BJ (cell line): ENCODE data around the gene TCP11. TPM values are rescaled to one million over a fixed set of nuclear protein-coding genes. Genes with fewer than 3 reads are reported as not detected.

Experiments
- CTCF ChIA-PET: fragments of 350-600 bp; formaldehyde crosslinking; extraction: SDS; loops from one replicate; lab custom pipeline; 2021; ENCODE audit warnings: antibody characterized with exemption, inconsistent platforms; lab: Yijun Ruan, JAX
- POLR2A ChIA-PET: fragments of 300-600 bp; sonication (Branson Sonifier 250); formaldehyde crosslinking; extraction: SDS; loops from one replicate; lab custom pipeline; 2021; ENCODE audit warnings: antibody characterized with exemption; lab: Charles Lee
- DNase-seq: peaks from one replicate; pipeline ENCODE4 v3.0.0-alpha.2; 2011; ENCODE audit warnings: low read depth
- H3K27me3 ChIP-seq: 2 replicates; pipeline ENCODE4 v1.6.0; 2011; ENCODE audit warnings: low read length; ENCODE audit not compliant: control insufficient read depth, insufficient read depth
- H3K36me3 ChIP-seq: 2 replicates; pipeline ENCODE4 v1.5.1; 2011; ENCODE audit warnings: low read length; ENCODE audit not compliant: control insufficient read depth, insufficient read depth
- H3K4me3 ChIP-seq: 2 replicates; pipeline ENCODE4 v1.5.1; 2011; ENCODE audit warnings: low read depth, mild to moderate bottlenecking, control low read depth, low read length
- CTCF ChIP-seq: IDR thresholded peaks from 2 replicates; pipeline ENCODE4 v1.5.1; 2011; ENCODE audit warnings: low read depth, mild to moderate bottlenecking, control low read depth, inconsistent platforms, low read length, moderate library complexity; ENCODE audit not compliant: insufficient read depth
- polyA plus RNA-seq: library from polyadenylated mRNA; depleted of rRNA; stranded (reverse); fragments of >200 nt; gene quantifications from 2 replicates; pipeline ENCODE4 v1.2.3, GENCODE V29; 2011

TCP11 gene
- polyA plus RNA-seq, 1 experiment: 0.23 TPM

- H3K4me3 ChIP-seq: no peak overlapping the region
- H3K27me3 ChIP-seq: no peaks in the 10 kb centered on the region
- peak; percentile 65 for DNase-seq
- ChIA-PET CTCF (no interaction called here), POLR2A (interaction anchor here (0.6 kb wide), 1 partner anchor 38 kb away, joined by 4 read pairs; no protein-coding TSS in a partner anchor)
- H3K36me3 ChIP-seq: no peaks in the 10 kb centered on the region
- TF ChIP-seq CTCF: no peak
These were observed 44.8 kb downstream of the TCP11 start for GRCh38 chr6:35096129-35096862.

DNA sequence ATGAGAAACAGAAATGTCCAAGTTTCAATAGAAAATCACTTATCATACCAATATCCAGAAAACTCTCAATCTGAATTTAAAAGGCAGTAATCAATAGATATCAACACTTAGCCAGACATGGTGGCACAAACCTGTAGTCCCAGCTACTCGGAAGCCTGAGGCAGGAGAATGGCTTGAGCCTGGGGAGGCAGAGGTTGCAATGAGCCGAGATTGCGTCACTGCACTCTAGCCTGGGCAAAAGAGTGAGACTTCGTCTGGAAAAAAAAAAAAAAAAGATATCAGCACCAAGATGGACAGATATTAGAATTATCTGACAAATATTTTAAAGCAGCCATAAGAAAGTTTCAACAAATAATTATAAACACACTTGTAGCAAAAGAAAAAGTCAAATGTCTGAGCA is 47.0 kb downstream of the TCP11 start:
- TF ChIP-seq CTCF: no peak
- no peaks in the 10 kb centered on the region for H3K36me3 ChIP-seq
- ChIA-PET CTCF (interaction anchor here (1.8 to 3.2 kb wide), 2 partner anchors 46 to 81 kb away, joined by 4 to 9 read pairs; partner anchors contain the start of gene TCP11), POLR2A (no interaction called here)
- no peak for DNase-seq
- no peak overlapping the region for H3K4me3 ChIP-seq
- no peaks in the 10 kb centered on the region for H3K27me3 ChIP-seq

DNA sequence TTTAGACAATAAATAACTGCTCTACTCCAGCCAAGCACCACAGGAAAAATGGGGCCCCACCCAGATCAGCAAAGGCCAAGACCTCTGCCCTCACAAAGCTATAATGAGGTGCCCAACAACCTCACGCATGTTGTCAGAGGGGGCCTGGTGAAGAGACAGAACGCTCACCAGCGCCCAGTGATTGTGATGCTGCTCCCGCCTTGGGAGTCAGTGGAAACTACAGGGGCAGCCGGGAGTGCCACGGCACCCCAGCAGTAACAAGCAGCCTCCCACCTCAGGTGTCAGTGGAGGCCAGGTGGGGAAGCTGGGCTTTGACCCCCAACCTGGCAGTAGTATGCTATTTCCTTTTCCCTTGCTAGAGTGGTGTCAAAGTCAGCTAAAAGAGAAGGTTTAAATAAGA is 47.4 kb downstream of the TCP11 start:
- TF ChIP-seq CTCF: no peak
- Histone ChIP-seq H3K27me3 (no peaks in the 10 kb centered on the region), H3K36me3 (no peaks in the 10 kb centered on the region), H3K4me3 (no peak overlapping the region)
- POLR2A ChIA-PET: no interaction called here
- no peak for DNase-seq
- CTCF ChIA-PET: interaction anchor here (0.9 to 3.2 kb wide), 3 partner anchors 46 to 107 kb away, joined by 4 to 9 read pairs (median 5); partner anchors contain the start of gene TCP11

DNA sequence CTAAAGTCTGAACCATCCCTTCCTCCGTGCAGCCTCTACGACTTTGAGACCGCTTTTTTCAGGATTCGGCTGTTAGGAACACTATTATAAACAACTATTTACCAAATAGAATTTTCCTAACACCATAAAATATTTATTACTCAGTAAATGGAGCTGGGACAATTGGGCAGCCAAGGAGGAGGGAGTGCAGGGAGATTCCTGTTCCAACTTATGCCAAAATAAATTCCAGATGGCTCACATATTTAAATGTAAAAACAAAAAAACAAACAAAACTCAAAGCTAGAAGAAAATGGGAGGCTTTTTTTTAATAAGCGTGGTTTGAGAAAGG is 48.1 kb downstream of the TCP11 start:
- DNase-seq: peak; percentile 50
- no peak for TF ChIP-seq CTCF
- no peak overlapping the region for H3K4me3 ChIP-seq
- CTCF ChIA-PET: interaction anchor here (0.6 to 3.2 kb wide), 8 partner anchors 14 to 148 kb away, joined by 3 to 9 read pairs (median 4); partner anchors contain the start of gene TCP11
- no peaks in the 10 kb centered on the region for H3K27me3 ChIP-seq
- POLR2A ChIA-PET: interaction anchor here (0.6 kb wide), 1 partner anchor 17 kb away, joined by 5 read pairs; no protein-coding TSS in a partner anchor
- H3K36me3 ChIP-seq: no peaks in the 10 kb centered on the region; the same call in 1 of the 2 replicates

GRCh38 chr6:35092362-35093117 is 48.6 kb downstream of the TCP11 start:
- DNase-seq: peak; percentile 40
- ChIA-PET CTCF (interaction anchor here (0.7 to 3.2 kb wide), 8 partner anchors 13 to 148 kb away, joined by 3 to 9 read pairs (median 4); partner anchors contain the start of gene TCP11), POLR2A (no interaction called here)
- no peak overlapping the region for H3K4me3 ChIP-seq
- H3K36me3 ChIP-seq: peaks cover 2% of the 10 kb centered on the region
- H3K27me3 ChIP-seq: no peaks in the 10 kb centered on the region
- no peak for TF ChIP-seq CTCF
